ENCODE measurements around the gene KCNQ4. TPM values are rescaled to one million over a fixed set of nuclear protein-coding genes. Genes with fewer than 3 reads are reported as not detected.

Gene KCNQ4
- total and polyA plus RNA-seq, 2 of the 8 experiments (the other 6 are each of a cell fraction or from before 2014, with no cell fraction given): 2.2 to 3.9 TPM

DNA sequence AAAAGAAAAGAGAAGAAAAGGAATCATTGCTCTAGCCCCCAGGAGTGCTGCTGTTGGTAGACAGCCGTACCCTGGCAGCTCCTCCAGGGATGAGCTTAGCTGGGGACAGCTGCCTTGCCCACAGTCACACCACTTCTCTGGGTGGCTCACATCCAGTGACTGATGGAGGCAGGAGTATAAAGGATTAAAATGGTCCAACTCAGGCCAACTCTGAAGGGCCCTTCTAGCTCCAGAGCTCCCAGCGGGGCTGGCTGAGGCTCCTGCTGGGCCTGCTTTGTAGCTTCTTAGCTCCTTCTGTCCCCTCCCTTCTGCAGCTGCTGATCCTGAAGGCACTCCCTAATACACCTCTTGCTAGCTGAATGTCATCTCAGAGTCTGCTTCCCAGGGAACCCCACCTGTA, 74.2 kb downstream of the KCNQ4 start:
- no peak overlapping the region for H2AFZ ChIP-seq (ENCODE audit: low read length)
- no peak for DNase-seq (ENCODE audit: low read depth in 1 of 2, low spot score in 2 of 2)
- H3K4me3 ChIP-seq (ENCODE audit: extremely low read depth in 1 of 4, insufficient read depth in 2 of 4, low read depth in 3 of 4, low read length in 4 of 4): no peak overlapping the region
- peaks cover under 1 to 7% (median 6%) of the 10 kb centered on the region in 4 experiments; a peak in 6 of 7 replicates for H3K4me1 ChIP-seq (replicated peaks in 1 of 4; ENCODE audit: control insufficient read depth in 3 of 4, insufficient read depth in 4 of 4, low read length in 3 of 4)
- H3K18ac ChIP-seq (ENCODE audit: extremely low read depth, low read length): no peak overlapping the region
- H4K8ac ChIP-seq (ENCODE audit: extremely low read depth, insufficient read depth, low read length): no peak overlapping the region; the same call in 1 of the 2 replicates
- ChIA-PET POLR2A (ENCODE audit: partially characterized antibody) (interaction anchor here (1.1 kb wide), 1 partner anchor 95 kb away, joined by 4 read pairs; no protein-coding TSS in a partner anchor), CTCF (ENCODE audit: partially characterized antibody) (interaction anchor here (0.8 to 26.8 kb wide), 10 partner anchors 8 to 228 kb away, joined by 3 to 917 read pairs (median 4); no protein-coding TSS in a partner anchor)
- H2BK5ac ChIP-seq (ENCODE audit: low read depth, low read length): no peak overlapping the region
- H3K4ac ChIP-seq (replicated peaks; ENCODE audit: insufficient read length, low read depth, low read length): no peak overlapping the region
- peaks cover 0 to 18% (median 16%) of the 10 kb centered on the region in 4 experiments; a peak in 5 of 7 replicates for H3K27me3 ChIP-seq (replicated peaks in 1 of 4; ENCODE audit: control insufficient read depth in 3 of 4, extremely low read depth in 1 of 4, insufficient read depth in 3 of 4, low read length in 3 of 4)
- no peak overlapping the region for H2BK20ac ChIP-seq (ENCODE audit: low read length)
- no peak overlapping the region for H4K91ac ChIP-seq (replicated peaks; ENCODE audit: insufficient read length, low read length)
- no peaks in the 10 kb centered on the region for H3K36me3 ChIP-seq (ENCODE audit: control insufficient read depth in 2 of 4, insufficient read depth in 4 of 4, low read length in 3 of 4)
- H3K9ac ChIP-seq (replicated peaks in 1 of 4; ENCODE audit: extremely low read depth in 1 of 4, low read depth in 3 of 4, low read length in 3 of 4): no peak overlapping the region
- no peak overlapping the region for H3K14ac ChIP-seq (ENCODE audit: insufficient read length)
- H3K79me1 ChIP-seq (ENCODE audit: low read depth, low read length): no peaks in the 10 kb centered on the region
- H3K23me2 ChIP-seq (ENCODE audit: low read depth, low read length): peaks cover 7% of the 10 kb centered on the region; the same call in 1 of the 2 replicates
- peaks cover 1 to 2% of the 10 kb centered on the region in 2 experiments for H4K20me1 ChIP-seq (replicated peaks in 1 of 2; ENCODE audit: control insufficient read depth in 1 of 2, insufficient read depth in 2 of 2, low read length in 2 of 2)
- H3K4me2 ChIP-seq (ENCODE audit: insufficient read depth in 1 of 2, low read depth in 2 of 2, low read length in 2 of 2): no peak overlapping the region
- no peak overlapping the region for H4K5ac ChIP-seq (ENCODE audit: insufficient read length, low read depth, low read length)
- H3K23ac ChIP-seq (ENCODE audit: insufficient read length): no peak overlapping the region
- H2AK5ac ChIP-seq (ENCODE audit: low read depth, low read length): no peak overlapping the region
- no peak overlapping the region for H3K27ac ChIP-seq (ENCODE audit: low read depth, low read length)
- no peaks in the 10 kb centered on the region for H3K9me3 ChIP-seq (ENCODE audit: insufficient read depth in 2 of 2, low read depth in 1 of 2, low read length in 1 of 2)
- H2BK120ac ChIP-seq (replicated peaks; ENCODE audit: low read depth, low read length): no peak overlapping the region
- H2BK15ac ChIP-seq (ENCODE audit: low read length): no peak overlapping the region
- H3K79me2 ChIP-seq (ENCODE audit: control insufficient read depth in 1 of 2, insufficient read depth in 2 of 2, low read length in 2 of 2): no peaks in the 10 kb centered on the region
- 45% methylated on average over 2 of the region's 2 CpGs; no CpG with 5 or more reads in 1 of the 2 experiments for WGBS, 2 experiments (ENCODE audit: extremely low coverage in 1 of 2, insufficient coverage in 1 of 2, insufficient read length in 1 of 2, insufficient replicate concordance in 2 of 2, low coverage in 1 of 2, low lambda C conversion rate in 2 of 2, missing lambda C conversion rate in 1 of 2)
- H2BK12ac ChIP-seq (ENCODE audit: low read depth, low read length): no peak overlapping the region
- FAIRE-seq: no peak
- no peak overlapping the region for H3K56ac ChIP-seq (replicated peaks; ENCODE audit: insufficient read length, low read depth, low read length)
- TF ChIP-seq USF2 (IDR thresholded peaks at IDR 0.05; ENCODE audit: low read length): no peak
- TF ChIP-seq, protein P1, sequence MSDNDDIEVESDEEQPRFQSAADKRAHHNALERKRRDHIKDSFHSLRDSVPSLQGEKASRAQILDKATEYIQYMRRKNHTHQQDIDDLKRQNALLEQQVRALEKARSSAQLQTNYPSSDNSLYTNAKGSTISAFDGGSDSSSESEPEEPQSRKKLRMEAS (IDR thresholded peaks at IDR 0.05): no peak
